Stimulated activated naive B cell treated with anti-CD40 and anti-IgM and Interleukin-4, amounts not matched to agents 10 μg/mL and 1 μg/mL and 100 μg/mL, for 72 hours (primary cell): ENCODE measurements around the gene BOK.
A peak's percentile ranks its signal among the peaks of the same experiment; 100 is the strongest.
"Not testable (repeated sequence)": the region's sequence is repeated elsewhere in the genome, so short reads cannot be mapped to it uniquely, and the experiment has no call there.

Experiments
- ATAC-seq, 2 donors: fragments of 150-1000 bp; cut with Tn5 transposase; replicated peaks; 2 replicates each; pipeline ENCODE4 v1.10.0; 2021; ENCODE audit warnings: moderate library complexity in 1 of 2
- DNase-seq: peaks from one replicate; pipeline ENCODE4 v3.0.0; 2021
- H3K27ac Mint-ChIP-seq: one replicate; pipeline ENCODE4 v1.8.0; 2022; ENCODE audit warnings: mild to moderate bottlenecking, mixed read lengths
- H3K27me3 Mint-ChIP-seq, 2 donors: one replicate each; pipeline ENCODE4 v1.8.0; 2022; ENCODE audit warnings: mixed read lengths in 2 of 2
- H3K36me3 Mint-ChIP-seq, 2 donors: one replicate each; pipeline ENCODE4 v1.8.0; 2022; ENCODE audit warnings: mixed read lengths in 2 of 2, mild to moderate bottlenecking in 1 of 2
- H3K4me1 Mint-ChIP-seq, 2 donors: one replicate each; pipeline ENCODE4 v1.8.0; 2022; ENCODE audit warnings: mixed read lengths in 2 of 2, mild to moderate bottlenecking in 1 of 2
- H3K4me3 Mint-ChIP-seq, 2 donors: one replicate each; pipeline ENCODE4 v1.8.0; 2022; ENCODE audit warnings: mild to moderate bottlenecking in 2 of 2, mixed read lengths in 2 of 2, moderate library complexity in 1 of 2
- H3K9me3 Mint-ChIP-seq, 2 donors: one replicate each; pipeline ENCODE4 v1.8.0; 2022; ENCODE audit warnings: mixed read lengths in 2 of 2, mild to moderate bottlenecking in 1 of 2

The BOK gene

DNA sequence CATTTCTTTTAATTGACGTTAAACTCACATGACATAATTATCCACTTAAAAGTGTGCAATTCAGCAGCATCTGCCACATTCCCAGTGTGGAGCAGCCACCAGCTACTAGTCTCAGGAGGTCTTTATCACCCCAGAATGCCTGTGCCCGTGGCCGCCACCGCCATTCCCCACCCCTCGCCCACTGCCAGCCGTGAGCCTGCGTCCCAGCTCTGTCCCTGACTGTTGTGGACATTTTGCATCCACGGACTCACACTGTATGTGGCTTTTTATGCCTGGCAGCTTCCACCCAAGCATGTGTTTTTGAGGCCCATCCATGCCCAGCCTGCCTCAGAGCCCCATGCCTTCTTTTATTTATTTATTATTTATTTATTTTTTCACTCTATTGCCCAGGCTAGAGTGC lies 9.2 kb downstream of the BOK start:
- H3K27ac Mint-ChIP-seq = no peak overlapping the region
- H3K9me3 Mint-ChIP-seq = peaks cover 0 to 1% of the 10 kb centered on the region in 2 donors
- H3K36me3 Mint-ChIP-seq = peaks cover 4 to 7% of the 10 kb centered on the region in 2 donors
- H3K4me3 Mint-ChIP-seq = no peak overlapping the region
- DNase-seq (no peak), ATAC-seq (no peak)
- H3K27me3 Mint-ChIP-seq = peaks cover under 1 to 7% of the 10 kb centered on the region in 2 donors
- H3K4me1 Mint-ChIP-seq = peaks cover 0 to 1% of the 10 kb centered on the region in 2 donors

DNA sequence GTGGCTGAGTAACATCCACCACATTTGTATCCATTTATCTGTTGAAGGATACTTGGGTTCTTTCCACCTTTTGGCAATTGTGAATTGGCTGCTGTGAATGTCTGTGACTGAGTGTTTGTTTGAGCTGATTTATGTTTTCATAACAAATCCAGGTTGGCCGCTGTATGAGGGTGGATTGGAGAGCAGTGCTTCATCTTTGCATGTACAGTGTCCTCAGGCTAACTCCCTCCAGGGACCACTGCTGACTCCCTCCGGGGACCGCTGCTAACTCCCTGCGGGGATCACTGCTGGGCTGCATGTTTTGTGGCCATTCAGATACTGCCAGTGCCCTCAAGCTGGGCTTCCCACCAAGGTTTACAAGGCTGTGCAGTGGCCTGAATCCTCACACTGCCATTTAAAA lies 10.2 kb downstream of the BOK start:
- Mint-ChIP-seq H3K27me3 (peaks cover 0 to 3% of the 10 kb centered on the region in 2 donors), H3K36me3 (peaks cover 11 to 13% of the 10 kb centered on the region in 2 donors), H3K27ac (no peak overlapping the region), H3K9me3 (peaks cover 0 to 1% of the 10 kb centered on the region in 2 donors), H3K4me3 (no peak overlapping the region), H3K4me1 (peaks cover 0 to 1% of the 10 kb centered on the region in 2 donors)
- DNase-seq = no peak
- ATAC-seq = no peak

GRCh38 chr2:241569831-241570281 lies 11.3 kb downstream of the BOK start:
- Mint-ChIP-seq H3K4me1 (peaks cover 0 to 1% of the 10 kb centered on the region in 2 donors), H3K9me3 (peaks cover 0 to 1% of the 10 kb centered on the region in 2 donors), H3K4me3 (no peak overlapping the region), H3K27me3 (peaks cover 0 to 3% of the 10 kb centered on the region in 2 donors), H3K36me3 (peaks cover 13 to 17% of the 10 kb centered on the region in 2 donors), H3K27ac (no peak overlapping the region)
- ATAC-seq (no peak), DNase-seq (no peak)

DNA sequence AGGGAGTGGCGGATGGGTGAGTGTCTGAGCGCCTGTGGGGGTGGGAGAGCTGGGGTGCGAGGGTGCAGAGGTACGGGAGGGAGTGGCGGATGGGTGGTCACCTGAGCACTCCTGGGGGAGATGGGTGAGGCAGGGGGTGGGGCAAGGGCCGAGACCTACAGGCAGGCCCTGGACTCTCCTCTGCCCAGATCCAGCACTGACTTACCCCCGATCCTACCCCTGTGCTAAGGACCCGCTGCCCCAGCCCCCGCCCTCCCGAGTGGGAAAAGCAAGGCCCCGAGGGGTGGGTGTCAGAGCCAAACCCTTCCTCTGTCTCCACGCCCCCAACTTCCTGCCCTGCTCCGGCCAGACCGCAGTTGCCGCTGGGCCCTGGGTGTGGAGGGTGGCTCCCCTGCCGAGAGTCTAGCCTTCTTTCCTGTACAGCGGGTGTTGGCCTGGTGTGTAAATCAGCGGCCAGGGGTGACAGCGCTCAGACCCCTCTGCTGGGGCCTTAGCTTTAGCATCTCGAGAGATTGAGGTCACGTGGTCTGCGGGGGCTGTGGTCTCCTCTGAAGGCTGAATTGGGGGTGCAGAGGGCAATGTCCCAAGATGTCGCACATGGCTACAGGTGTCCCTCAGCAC lies 12.5 kb downstream of the BOK start:
- Mint-ChIP-seq H3K36me3 (peaks cover 15 to 28% of the 10 kb centered on the region in 2 donors), H3K9me3 (peaks cover 0 to 1% of the 10 kb centered on the region in 2 donors), H3K4me3 (no peak overlapping the region), H3K27ac (no peak overlapping the region), H3K4me1 (peaks cover 0 to 1% of the 10 kb centered on the region in 2 donors), H3K27me3 (peaks cover 0 to 3% of the 10 kb centered on the region in 2 donors)
- ATAC-seq (no peak), DNase-seq (no peak)

DNA sequence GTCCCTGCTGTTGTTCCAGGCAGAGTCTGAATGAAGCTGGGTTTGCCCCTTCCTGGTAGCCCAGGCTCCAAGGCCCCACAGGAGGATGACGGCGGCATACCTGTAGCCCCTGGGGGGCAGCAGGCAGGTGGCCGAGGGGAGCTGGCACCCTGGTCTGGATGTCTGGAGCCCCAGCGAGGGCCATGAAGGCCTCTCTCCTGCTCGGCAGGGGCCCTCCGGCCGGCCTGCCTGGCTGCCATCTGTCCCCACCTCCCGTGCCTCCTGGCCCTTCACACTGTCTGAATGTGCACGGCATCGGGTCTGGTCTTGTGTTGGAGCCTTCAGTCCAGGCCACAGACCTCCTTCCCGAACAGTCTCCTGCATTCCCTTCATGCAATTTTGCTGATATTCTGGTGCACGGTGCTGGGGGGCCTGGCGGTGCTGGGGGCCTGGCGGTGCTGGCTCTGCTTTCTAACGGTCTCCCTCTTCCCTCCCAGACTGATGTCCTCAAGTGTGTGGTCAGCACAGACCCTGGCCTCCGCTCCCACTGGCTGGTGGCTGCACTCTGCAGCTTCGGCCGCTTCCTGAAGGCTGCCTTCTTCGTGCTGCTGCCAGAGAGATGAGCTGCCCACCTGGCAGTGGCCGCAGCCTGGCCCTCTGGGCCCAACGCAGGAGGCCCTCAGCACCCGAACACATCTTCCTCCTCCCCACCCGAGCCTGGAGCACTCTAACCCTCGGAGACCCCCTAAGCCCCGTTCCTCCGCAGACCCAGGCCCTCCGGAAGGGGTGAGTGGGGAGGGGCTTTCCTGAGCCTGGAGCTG lies 13.5 kb downstream of the BOK start:
- ATAC-seq = no peak
- H3K9me3 Mint-ChIP-seq = peaks cover 0 to 1% of the 10 kb centered on the region in 2 donors
- DNase-seq = no peak
- H3K36me3 Mint-ChIP-seq = peaks cover 21 to 36% of the 10 kb centered on the region in 2 donors
- H3K27me3 Mint-ChIP-seq = peaks cover 0 to 3% of the 10 kb centered on the region in 2 donors
- no peak overlapping the region for H3K27ac Mint-ChIP-seq
- no peak overlapping the region for H3K4me3 Mint-ChIP-seq
- peaks cover 1 to 4% of the 10 kb centered on the region in 2 donors for H3K4me1 Mint-ChIP-seq

DNA sequence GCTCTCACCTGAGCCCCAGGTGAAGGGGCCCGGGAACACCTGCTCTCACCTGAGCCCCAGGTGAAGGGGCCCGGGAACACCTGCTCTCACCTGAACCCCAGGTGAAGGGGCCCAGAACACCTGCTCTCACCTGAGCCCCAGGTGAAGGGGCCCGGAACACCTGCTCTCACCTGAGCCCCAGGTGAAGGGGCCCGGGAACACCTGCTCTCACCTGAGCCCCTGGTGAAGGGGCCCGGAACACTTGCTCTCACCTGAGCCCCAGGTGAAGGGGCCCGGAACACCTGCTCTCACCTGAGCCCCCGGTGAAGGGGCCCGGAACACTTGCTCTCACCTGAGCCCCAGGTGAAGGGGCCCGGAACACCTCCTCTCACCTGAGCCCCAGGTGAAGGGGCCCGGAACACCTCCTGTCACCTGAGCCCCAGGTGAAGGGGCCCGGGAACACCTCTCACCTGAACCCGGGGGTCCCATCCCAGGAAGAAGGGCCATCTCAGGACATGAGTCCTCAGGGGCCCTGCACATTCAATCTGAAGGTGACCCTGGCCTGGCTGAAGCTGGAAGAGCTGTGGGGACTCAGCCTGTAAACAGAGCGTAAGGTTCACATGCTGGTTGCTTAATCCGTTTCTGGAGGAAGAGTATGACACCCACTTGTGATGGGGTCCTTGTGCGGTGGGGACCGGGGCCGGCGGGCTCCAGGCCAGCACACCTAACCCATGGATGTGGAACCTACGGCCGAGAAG lies 14.5 kb downstream of the BOK start:
- DNase-seq, H3K4me1 Mint-ChIP-seq, H3K9me3 Mint-ChIP-seq, H3K27me3 Mint-ChIP-seq, H3K27ac Mint-ChIP-seq, H3K4me3 Mint-ChIP-seq, ATAC-seq: not testable (repeated sequence)
- H3K36me3 Mint-ChIP-seq = peaks cover 25 to 42% of the 10 kb centered on the region in 2 donors

DNA sequence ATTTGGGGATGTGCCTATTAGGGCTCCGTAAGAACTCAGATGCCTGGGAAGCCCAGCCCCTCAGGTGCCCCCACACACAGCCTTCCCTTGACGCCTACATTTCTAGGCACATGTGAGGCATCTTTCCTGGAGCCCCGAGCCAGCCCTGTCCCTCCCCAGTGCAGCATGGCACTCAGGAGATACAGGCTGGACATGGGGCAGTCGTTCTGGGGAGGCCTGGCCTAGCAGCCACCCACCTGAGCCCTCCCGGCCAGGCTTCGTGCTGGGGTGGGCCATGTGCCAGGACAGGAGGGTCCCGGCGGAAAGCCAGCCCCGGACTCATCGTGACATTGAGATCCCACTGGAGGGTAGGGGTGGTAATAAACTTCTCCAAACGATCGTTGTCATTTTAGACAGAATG lies 15.2 kb downstream of the BOK start:
- Mint-ChIP-seq H3K27ac (no peak overlapping the region), H3K9me3 (peaks cover 0 to 1% of the 10 kb centered on the region in 2 donors)

GRCh38 chr2:241574911-241575623 lies 16.5 kb downstream of the BOK start:
- Mint-ChIP-seq H3K4me1 (peaks cover under 1 to 5% of the 10 kb centered on the region in 2 donors), H3K9me3 (peaks cover 0 to under 1% of the 10 kb centered on the region in 2 donors), H3K36me3 (peaks cover 21 to 40% of the 10 kb centered on the region in 2 donors), H3K27me3 (peaks cover 0 to under 1% of the 10 kb centered on the region in 2 donors), H3K27ac (no peak overlapping the region), H3K4me3 (no peak overlapping the region)
- no peak for ATAC-seq
- DNase-seq = no peak

More for the DNA sequence above, 15.2 kb downstream of the BOK start:
- DNase-seq (no peak), ATAC-seq (no peak)
- H3K4me1 Mint-ChIP-seq = peaks cover 1 to 5% of the 10 kb centered on the region in 2 donors
- peaks cover 0 to 3% of the 10 kb centered on the region in 2 donors for H3K27me3 Mint-ChIP-seq
- no peak overlapping the region for H3K4me3 Mint-ChIP-seq
- peaks cover 25 to 42% of the 10 kb centered on the region in 2 donors for H3K36me3 Mint-ChIP-seq

GRCh38 chr2:241575624-241576292 lies 17.2 kb downstream of the BOK start:
- H3K4me1 Mint-ChIP-seq = peaks cover 0 to 5% of the 10 kb centered on the region in 2 donors
- no peaks in the 10 kb centered on the region for H3K9me3 Mint-ChIP-seq
- H3K27me3 Mint-ChIP-seq = no peaks in the 10 kb centered on the region
- H3K4me3 Mint-ChIP-seq = no peak overlapping the region
- ATAC-seq = no peak
- peak overlapping the region; percentile 38 for H3K27ac Mint-ChIP-seq
- no peak for DNase-seq
- peaks cover 22 to 42% of the 10 kb centered on the region in 2 donors for H3K36me3 Mint-ChIP-seq

GRCh38 chr2:241576293-241576654 lies 17.7 kb downstream of the BOK start:
- Mint-ChIP-seq H3K4me1 (peaks cover 0 to 5% of the 10 kb centered on the region in 2 donors), H3K4me3 (no peak overlapping the region), H3K27me3 (no peaks in the 10 kb centered on the region), H3K36me3 (peaks cover 23 to 42% of the 10 kb centered on the region in 2 donors), H3K27ac (no peak overlapping the region), H3K9me3 (no peaks in the 10 kb centered on the region)
- DNase-seq (no peak), ATAC-seq (no peak)

DNA sequence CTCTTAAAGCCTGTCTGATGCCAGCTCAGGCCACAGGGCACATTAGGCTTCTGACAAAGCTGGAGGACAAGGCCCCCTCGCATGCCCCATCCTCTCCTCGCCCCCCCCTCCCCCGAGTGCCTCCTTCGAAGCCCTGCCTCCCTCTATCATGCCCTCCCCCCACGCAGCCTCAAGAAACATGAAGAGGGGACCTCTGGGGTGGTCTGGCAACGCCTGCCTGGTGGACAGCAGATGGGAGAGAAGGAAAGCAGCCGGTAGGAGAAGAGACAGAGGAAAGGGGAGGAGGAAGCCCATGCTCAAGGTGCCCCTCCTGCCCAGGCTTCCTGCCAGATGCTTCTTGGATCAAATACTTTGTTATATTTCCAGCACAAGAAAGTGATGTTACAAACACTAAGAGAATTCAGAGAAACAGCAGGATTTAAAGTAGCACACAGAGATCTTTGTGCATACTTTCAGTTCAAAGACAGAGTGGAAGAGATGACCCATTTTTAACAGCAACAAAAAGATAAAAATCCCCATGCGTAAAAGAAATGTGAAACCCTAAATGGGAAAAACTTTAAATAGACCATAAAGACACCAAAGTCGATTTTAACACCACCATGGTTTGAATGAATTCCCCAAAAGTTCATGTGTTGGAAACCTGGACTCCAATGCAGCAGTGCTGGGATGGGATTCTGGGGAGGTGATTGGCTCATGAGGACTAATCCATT lies 19.0 kb downstream of the BOK start:
- DNase-seq = no peak
- Mint-ChIP-seq H3K36me3 (peaks cover 32 to 51% of the 10 kb centered on the region in 2 donors), H3K27me3 (no peaks in the 10 kb centered on the region), H3K4me1 (peaks cover 0 to 5% of the 10 kb centered on the region in 2 donors), H3K27ac (no peak overlapping the region), H3K9me3 (peaks cover 0 to 2% of the 10 kb centered on the region in 2 donors), H3K4me3 (no peak overlapping the region)
- ATAC-seq = no peak

- H3K9me3 Mint-ChIP-seq = peaks cover 0 to 2% of the 10 kb centered on the region in 2 donors
- H3K4me3 Mint-ChIP-seq = no peak overlapping the region
- ATAC-seq (no peak), DNase-seq (no peak)
- no peaks in the 10 kb centered on the region for H3K27me3 Mint-ChIP-seq
- peaks cover 0 to 5% of the 10 kb centered on the region in 2 donors for H3K4me1 Mint-ChIP-seq
- peaks cover 39 to 59% of the 10 kb centered on the region in 2 donors for H3K36me3 Mint-ChIP-seq
- H3K27ac Mint-ChIP-seq = no peak overlapping the region
Observed at GRCh38 chr2:241579281-241579680, 20.7 kb downstream of the BOK start.

- H3K9me3 Mint-ChIP-seq = peaks cover 9 to 15% of the 10 kb centered on the region in 2 donors
- H3K36me3 Mint-ChIP-seq = peaks cover 52 to 60% of the 10 kb centered on the region in 2 donors
- H3K27me3 Mint-ChIP-seq = no peaks in the 10 kb centered on the region
- ATAC-seq = no peak
- H3K4me1 Mint-ChIP-seq = no peaks in the 10 kb centered on the region
- no peak for DNase-seq
- no peak overlapping the region for H3K27ac Mint-ChIP-seq
- no peak overlapping the region for H3K4me3 Mint-ChIP-seq
Observed at GRCh38 chr2:241582328-241582727, 23.8 kb downstream of the BOK start.
